Neutrophil (primary cell): ENCODE measurements around the gene DNAH17.

Experiments
- H3K27ac ChIP-seq: fragments of 200-600 bp; sonication (generic); 2 replicates; pipeline ENCODE4 v1.5.1; 2016; ENCODE audit warnings: mild to moderate bottlenecking, moderate library complexity
- H3K27me3 ChIP-seq: fragments of 200-600 bp; sonication (generic); 2 replicates; pipeline ENCODE4 v1.6.0; 2016; ENCODE audit warnings: mild to moderate bottlenecking
- H3K36me3 ChIP-seq: fragments of 200-600 bp; sonication (generic); 2 replicates; pipeline ENCODE4 v1.5.1; 2017
- H3K4me1 ChIP-seq, 2 experiments: fragments of 200-600 bp in 1 of 2; sonication (generic) in 1 of 2; 1 replicate in 1 of 2; 2 replicates in 1 of 2; pipeline versions ENCODE4 v1.5.1 to v1.6.1; 2013 to 2016; ENCODE audit warnings: low read depth in 1 of 2, low read length in 1 of 2, mild to moderate bottlenecking in 1 of 2, moderate library complexity in 1 of 2; ENCODE audit not compliant: control insufficient read depth in 1 of 2, insufficient read depth in 1 of 2
- H3K4me3 ChIP-seq, 2 experiments: fragments of 200-600 bp in 1 of 2; sonication (generic) in 1 of 2; 1 replicate in 1 of 2; 2 replicates in 1 of 2; pipeline ENCODE4 v1.5.1; 2013 to 2016; ENCODE audit warnings: low read depth in 1 of 2, low read length in 1 of 2, mild to moderate bottlenecking in 1 of 2, moderate library complexity in 1 of 2
- H3K9me3 ChIP-seq: fragments of 200-600 bp; sonication (generic); 2 replicates; pipeline ENCODE4 v1.5.1; 2016
- CTCF ChIP-seq: fragments of 200-600 bp; sonication (generic); IDR thresholded peaks from 2 replicates; pipeline ENCODE4 v1.5.1; 2016; ENCODE audit warnings: antibody characterized with exemption

Gene DNAH17

GRCh38 chr17:78535273-78536197, 41.7 kb downstream of the DNAH17 start:
- Histone ChIP-seq H3K4me1 (no peaks in the 10 kb centered on the region), H3K36me3 (no peaks in the 10 kb centered on the region), H3K9me3 (no peaks in the 10 kb centered on the region), H3K27ac (no peak overlapping the region), H3K4me3 (no peak overlapping the region), H3K27me3 (no peaks in the 10 kb centered on the region)
- TF ChIP-seq CTCF = no peak

GRCh38 chr17:78534492-78535272, 42.5 kb downstream of the DNAH17 start:
- Histone ChIP-seq H3K4me1 (no peaks in the 10 kb centered on the region), H3K36me3 (no peaks in the 10 kb centered on the region), H3K9me3 (no peaks in the 10 kb centered on the region), H3K27me3 (no peaks in the 10 kb centered on the region), H3K4me3 (no peak overlapping the region), H3K27ac (no peak overlapping the region)
- TF ChIP-seq CTCF = no peak

- Histone ChIP-seq H3K4me3 (no peak overlapping the region), H3K36me3 (no peaks in the 10 kb centered on the region), H3K27ac (no peak overlapping the region), H3K9me3 (no peaks in the 10 kb centered on the region), H3K4me1 (no peaks in the 10 kb centered on the region), H3K27me3 (no peaks in the 10 kb centered on the region)
- no peak for TF ChIP-seq CTCF
Observed at GRCh38 chr17:78532922-78533640, 44.1 kb downstream of the DNAH17 start.

- Histone ChIP-seq H3K27me3 (no peaks in the 10 kb centered on the region), H3K4me1 (no peaks in the 10 kb centered on the region), H3K4me3 (no peak overlapping the region), H3K27ac (no peak overlapping the region), H3K36me3 (no peaks in the 10 kb centered on the region), H3K9me3 (no peaks in the 10 kb centered on the region)
- no peak for TF ChIP-seq CTCF
Observed at GRCh38 chr17:78532311-78532710, 44.9 kb downstream of the DNAH17 start.

- no peak for TF ChIP-seq CTCF
- H3K27ac ChIP-seq = no peak overlapping the region
- no peaks in the 10 kb centered on the region for H3K9me3 ChIP-seq
- H3K4me1 ChIP-seq = no peaks in the 10 kb centered on the region
- no peaks in the 10 kb centered on the region for H3K36me3 ChIP-seq
- no peaks in the 10 kb centered on the region for H3K27me3 ChIP-seq
- H3K4me3 ChIP-seq = no peak overlapping the region
Observed at GRCh38 chr17:78530675-78531074, 46.5 kb downstream of the DNAH17 start.
